Measurements from ENCODE around the gene TMPRSS7. TPM values are rescaled to one million over a fixed set of nuclear protein-coding genes. Genes with fewer than 3 reads are reported as not detected.

The TMPRSS7 gene
- polyA plus RNA-seq, 1 of the 3 experiments (the other 2 are of a cell fraction) = 0.02 TPM

DNA sequence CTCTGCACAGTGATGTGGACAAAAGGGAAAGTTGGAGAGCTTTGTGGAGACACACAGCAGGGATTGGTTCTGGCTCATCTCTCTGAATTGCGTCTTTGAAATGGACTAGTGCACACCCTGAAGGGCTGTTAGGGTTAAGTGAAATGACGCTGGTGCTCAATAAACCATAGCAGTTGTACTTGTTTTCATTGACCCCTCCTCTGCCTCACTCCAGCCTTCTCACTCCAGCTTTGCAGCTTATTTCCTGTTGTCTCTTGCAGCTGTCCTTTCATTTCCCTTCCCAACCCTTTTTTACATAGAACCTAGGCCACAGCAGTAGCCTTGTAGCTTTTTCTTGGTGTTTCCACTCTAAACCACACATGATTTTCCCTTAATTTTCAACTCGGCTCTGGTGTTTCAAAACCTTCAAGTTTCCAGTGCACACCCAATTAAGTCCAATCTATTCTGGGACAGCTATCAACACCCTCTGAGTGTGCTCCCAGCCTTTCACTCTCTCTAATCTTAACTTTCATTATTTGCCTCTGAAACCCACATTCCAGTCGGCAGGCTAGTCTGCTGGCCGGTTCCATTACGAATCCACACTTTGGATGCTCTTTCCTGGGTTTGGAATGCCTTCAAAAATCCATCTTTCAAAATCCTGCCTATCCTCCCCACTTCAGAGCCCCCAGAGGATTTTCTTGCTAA lies 58.1 kb downstream of the TMPRSS7 start:
- CTCF ChIA-PET = interaction anchor here (1.1 kb wide), 1 partner anchor 19 kb away, joined by 3 read pairs; no protein-coding TSS in a partner anchor

More for the DNA sequence above, 58.1 kb downstream of the TMPRSS7 start:
- Histone ChIP-seq H3K4me3 (ENCODE audit: low read depth in 2 of 2, low read length in 1 of 2) (no peak overlapping the region), H3K27me3 (ENCODE audit: insufficient read depth) (no peaks in the 10 kb centered on the region), H4K20me1 (ENCODE audit: insufficient read depth) (no peaks in the 10 kb centered on the region), H3F3A (replicated peaks; ENCODE audit: insufficient read depth) (peaks cover 6% of the 10 kb centered on the region), H3K27ac (ENCODE audit: low read depth in 2 of 2, low read length in 1 of 2) (no peak overlapping the region), H3K9me3 (no peaks in the 10 kb centered on the region), H3K4me2 (no peak overlapping the region), H3K4me1 (ENCODE audit: control insufficient read depth in 1 of 2, insufficient read depth in 2 of 2, low read depth in 1 of 2, low read length in 1 of 2) (peaks cover 0 to 5% of the 10 kb centered on the region in 2 experiments; a peak in 3 of 4 replicates), H2AFZ (ENCODE audit: low read depth) (no peak overlapping the region), H3K36me3 (replicated peaks in 1 of 2; ENCODE audit: control insufficient read depth in 1 of 2, insufficient read depth in 2 of 2, low read length in 1 of 2) (peaks cover 0 to 13% of the 10 kb centered on the region in 2 experiments), H3K9ac (no peak overlapping the region), H3K79me2 (ENCODE audit: insufficient read depth) (peaks cover 59% of the 10 kb centered on the region), H3K9me2 (no peaks in the 10 kb centered on the region)
- POLR2A ChIA-PET = no interaction called here
- TF ChIP-seq FOXM1 (IDR thresholded peaks at IDR 0.05; ENCODE audit: low read depth) (no peak), TEAD4 (IDR thresholded peaks at IDR 0.05; ENCODE audit: borderline replicate concordance, insufficient read depth) (no peak), POLR2AphosphoS5 (IDR thresholded peaks at IDR 0.05; ENCODE audit: low read depth, low read length) (no peak), EP300 (IDR thresholded peaks at IDR 0.05; ENCODE audit: borderline replicate concordance in 1 of 2, low read depth in 1 of 2, low read length in 1 of 2) (no peak), JUND (IDR thresholded peaks at IDR 0.05) (no peak), REST (IDR thresholded peaks at IDR 0.05; ENCODE audit: low read depth, low read length) (no peak), RXRA (IDR thresholded peaks at IDR 0.05; ENCODE audit: borderline replicate concordance, low read depth) (no peak), CHD2 (IDR thresholded peaks at IDR 0.05; ENCODE audit: low read length, partially characterized antibody) (no peak), MEF2A (IDR thresholded peaks at IDR 0.05; ENCODE audit: borderline replicate concordance, low read depth) (no peak), NRF1 (IDR thresholded peaks at IDR 0.05; ENCODE audit: low read depth, low read length) (no peak), GATA2 (CRISPR knock-in tag; IDR thresholded peaks at IDR 0.05) (no peak), TCF12 (IDR thresholded peaks at IDR 0.05) (no peak)
- TF ChIP-seq, protein P1, sequence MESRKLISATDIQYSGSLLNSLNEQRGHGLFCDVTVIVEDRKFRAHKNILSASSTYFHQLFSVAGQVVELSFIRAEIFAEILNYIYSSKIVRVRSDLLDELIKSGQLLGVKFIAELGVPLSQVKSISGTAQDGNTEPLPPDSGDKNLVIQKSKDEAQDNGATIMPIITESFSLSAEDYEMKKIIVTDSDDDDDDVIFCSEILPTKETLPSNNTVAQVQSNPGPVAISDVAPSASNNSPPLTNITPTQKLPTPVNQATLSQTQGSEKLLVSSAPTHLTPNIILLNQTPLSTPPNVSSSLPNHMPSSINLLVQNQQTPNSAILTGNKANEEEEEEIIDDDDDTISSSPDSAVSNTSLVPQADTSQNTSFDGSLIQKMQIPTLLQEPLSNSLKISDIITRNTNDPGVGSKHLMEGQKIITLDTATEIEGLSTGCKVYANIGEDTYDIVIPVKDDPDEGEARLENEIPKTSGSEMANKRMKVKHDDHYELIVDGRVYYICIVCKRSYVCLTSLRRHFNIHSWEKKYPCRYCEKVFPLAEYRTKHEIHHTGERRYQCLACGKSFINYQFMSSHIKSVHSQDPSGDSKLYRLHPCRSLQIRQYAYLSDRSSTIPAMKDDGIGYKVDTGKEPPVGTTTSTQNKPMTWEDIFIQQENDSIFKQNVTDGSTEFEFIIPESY (IDR thresholded peaks at IDR 0.05; ENCODE audit: borderline replicate concordance, low read depth) = no peak
- TF ChIP-seq, protein P2, sequence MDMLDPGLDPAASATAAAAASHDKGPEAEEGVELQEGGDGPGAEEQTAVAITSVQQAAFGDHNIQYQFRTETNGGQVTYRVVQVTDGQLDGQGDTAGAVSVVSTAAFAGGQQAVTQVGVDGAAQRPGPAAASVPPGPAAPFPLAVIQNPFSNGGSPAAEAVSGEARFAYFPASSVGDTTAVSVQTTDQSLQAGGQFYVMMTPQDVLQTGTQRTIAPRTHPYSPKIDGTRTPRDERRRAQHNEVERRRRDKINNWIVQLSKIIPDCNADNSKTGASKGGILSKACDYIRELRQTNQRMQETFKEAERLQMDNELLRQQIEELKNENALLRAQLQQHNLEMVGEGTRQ (IDR thresholded peaks at IDR 0.05; ENCODE audit: borderline replicate concordance, low read depth, low read length) = no peak
- TF ChIP-seq, protein P3, sequence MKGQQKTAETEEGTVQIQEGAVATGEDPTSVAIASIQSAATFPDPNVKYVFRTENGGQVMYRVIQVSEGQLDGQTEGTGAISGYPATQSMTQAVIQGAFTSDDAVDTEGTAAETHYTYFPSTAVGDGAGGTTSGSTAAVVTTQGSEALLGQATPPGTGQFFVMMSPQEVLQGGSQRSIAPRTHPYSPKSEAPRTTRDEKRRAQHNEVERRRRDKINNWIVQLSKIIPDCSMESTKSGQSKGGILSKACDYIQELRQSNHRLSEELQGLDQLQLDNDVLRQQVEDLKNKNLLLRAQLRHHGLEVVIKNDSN (IDR thresholded peaks at IDR 0.05; ENCODE audit: borderline replicate concordance, low read depth) = no peak
- no peak for DNase-seq
- 89% methylated on average over 6 of the region's 6 CpGs for WGBS (ENCODE audit: low lambda C conversion rate)

All from SK-N-SH (cell line).